ENCODE data around the gene COL12A1. TPM values are rescaled to one million over a fixed set of nuclear protein-coding genes. Genes with fewer than 3 reads are reported as not detected.

Gene COL12A1
- total and polyA plus RNA-seq, 9 of the 15 experiments (the other 6 are each of a cell fraction or from before 2014, with no cell fraction given): 0.11 TPM; not detected in 8

DNA sequence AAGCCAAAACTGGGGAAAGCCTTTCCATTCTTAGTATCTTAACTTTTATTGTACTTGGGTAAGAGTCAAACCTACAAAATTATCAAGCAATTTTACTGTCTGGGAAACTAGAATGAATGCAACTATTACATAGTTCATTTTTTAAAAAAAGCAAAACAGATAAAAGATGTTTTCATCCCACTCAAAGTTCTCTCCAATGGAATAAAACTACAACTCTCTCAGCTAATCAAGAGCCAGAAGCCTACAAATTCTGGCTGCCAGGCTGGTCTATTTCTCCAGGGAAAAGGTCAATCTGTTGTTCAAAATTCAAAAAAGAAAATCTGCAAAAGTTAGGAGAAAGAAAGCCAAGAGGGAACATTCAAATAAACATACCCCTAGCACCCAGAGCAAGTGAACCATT, 56.2 kb downstream of the COL12A1 start:
- CTCF ChIA-PET (ENCODE audit: low intra/inter-chr PET ratio): no interaction called here
- H3K4me3 ChIP-seq: no peak overlapping the region
- H3K9me1 ChIP-seq (ENCODE audit: control insufficient read depth, insufficient read depth, low read length): no peaks in the 10 kb centered on the region
- BruUV-seq (replicated peaks): no TSS peak
- H2AFZ ChIP-seq (ENCODE audit: low read depth, low read length): no peak overlapping the region
- no peaks in the 10 kb centered on the region for H3K27me3 ChIP-seq (ENCODE audit: control insufficient read depth in 2 of 2, insufficient read depth in 2 of 2, low read length in 2 of 2)
- H3K9ac ChIP-seq (ENCODE audit: insufficient read depth in 1 of 2, low read depth in 2 of 2, low read length in 2 of 2): no peak overlapping the region
- FAIRE-seq (no peak), ATAC-seq (no peak), DNase-seq (ENCODE audit: extremely low read depth in 1 of 4, low spot score in 3 of 4) (no peak)
- intact Hi-C loops (cut with micrococcal nuclease): no loop called here
- TF ChIP-seq ZNF436 (CRISPR knock-in tag; IDR thresholded peaks at IDR 0.05): no peak
- TF ChIP-seq TBP (optimal IDR thresholded peaks at IDR 0.05; ENCODE audit: low read depth, low read length): no peak
- TF ChIP-seq MYNN (IDR thresholded peaks at IDR 0.05): no peak
- no peak for TF ChIP-seq MYNN (CRISPR knock-in tag; IDR thresholded peaks at IDR 0.05)
- TF ChIP-seq, protein P1, sequence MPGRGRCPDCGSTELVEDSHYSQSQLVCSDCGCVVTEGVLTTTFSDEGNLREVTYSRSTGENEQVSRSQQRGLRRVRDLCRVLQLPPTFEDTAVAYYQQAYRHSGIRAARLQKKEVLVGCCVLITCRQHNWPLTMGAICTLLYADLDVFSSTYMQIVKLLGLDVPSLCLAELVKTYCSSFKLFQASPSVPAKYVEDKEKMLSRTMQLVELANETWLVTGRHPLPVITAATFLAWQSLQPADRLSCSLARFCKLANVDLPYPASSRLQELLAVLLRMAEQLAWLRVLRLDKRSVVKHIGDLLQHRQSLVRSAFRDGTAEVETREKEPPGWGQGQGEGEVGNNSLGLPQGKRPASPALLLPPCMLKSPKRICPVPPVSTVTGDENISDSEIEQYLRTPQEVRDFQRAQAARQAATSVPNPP (IDR thresholded peaks at IDR 0.05; ENCODE audit: borderline replicate concordance, insufficient read depth, insufficient read length): no peak
- no peak for TF ChIP-seq POU5F1 (IDR thresholded peaks at IDR 0.05; ENCODE audit: borderline replicate concordance, low read depth, low read length, partially characterized antibody)
- TF ChIP-seq GATA2 (CRISPR knock-in tag; IDR thresholded peaks at IDR 0.05): no peak
- TF ChIP-seq PHF8 (IDR thresholded peaks at IDR 0.05; ENCODE audit: borderline replicate concordance, low read length): no peak
- no peak for TF ChIP-seq NFATC3 (IDR thresholded peaks at IDR 0.05)
- TF ChIP-seq, protein P2, sequence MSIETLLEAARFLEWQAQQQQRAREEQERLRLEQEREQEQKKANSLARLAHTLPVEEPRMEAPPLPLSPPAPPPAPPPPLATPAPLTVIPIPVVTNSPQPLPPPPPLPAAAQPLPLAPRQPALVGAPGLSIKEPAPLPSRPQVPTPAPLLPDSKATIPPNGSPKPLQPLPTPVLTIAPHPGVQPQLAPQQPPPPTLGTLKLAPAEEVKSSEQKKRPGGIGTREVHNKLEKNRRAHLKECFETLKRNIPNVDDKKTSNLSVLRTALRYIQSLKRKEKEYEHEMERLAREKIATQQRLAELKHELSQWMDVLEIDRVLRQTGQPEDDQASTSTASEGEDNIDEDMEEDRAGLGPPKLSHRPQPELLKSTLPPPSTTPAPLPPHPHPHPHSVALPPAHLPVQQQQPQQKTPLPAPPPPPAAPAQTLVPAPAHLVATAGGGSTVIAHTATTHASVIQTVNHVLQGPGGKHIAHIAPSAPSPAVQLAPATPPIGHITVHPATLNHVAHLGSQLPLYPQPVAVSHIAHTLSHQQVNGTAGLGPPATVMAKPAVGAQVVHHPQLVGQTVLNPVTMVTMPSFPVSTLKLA (conservative IDR thresholded peaks at IDR 0.05): no peak
- no peak for TF ChIP-seq ZNF77 (CRISPR knock-in tag; IDR thresholded peaks at IDR 0.05)
- no peak for TF ChIP-seq RB1 (IDR thresholded peaks at IDR 0.05; ENCODE audit: low read depth)
- TF ChIP-seq CEBPZ (IDR thresholded peaks at IDR 0.05; ENCODE audit: borderline replicate concordance, low read depth, low read length): no peak
- no peak for TF ChIP-seq ZNF175 (CRISPR knock-in tag; IDR thresholded peaks at IDR 0.05; ENCODE audit: low read depth)
- no peaks in the 10 kb centered on the region for H3K4me1 ChIP-seq (replicated peaks in 1 of 2; ENCODE audit: control insufficient read depth in 2 of 2, insufficient read depth in 2 of 2, low read length in 2 of 2)
- no peaks in the 10 kb centered on the region for H3K9me3 ChIP-seq (replicated peaks; ENCODE audit: control insufficient read depth, insufficient read depth, low read depth, low read length)
- no peaks in the 10 kb centered on the region for H3K79me2 ChIP-seq (ENCODE audit: control insufficient read depth, insufficient read depth, low read length)
- H3K36me3 ChIP-seq (ENCODE audit: control insufficient read depth, insufficient read depth, low read length): no peaks in the 10 kb centered on the region
- in situ Hi-C loops (cut with MboI): no loop called here
- no peak overlapping the region for H3K27ac ChIP-seq (ENCODE audit: extremely low read depth, low read depth, low read length)
- H4K20me1 ChIP-seq (replicated peaks; ENCODE audit: control insufficient read depth, insufficient read depth, low read length): no peaks in the 10 kb centered on the region
- no peak overlapping the region for H3K4me2 ChIP-seq (ENCODE audit: insufficient read depth, low read length)
- POLR2A ChIA-PET: no interaction called here

Measured in K562 (cell line).